Cardiac septum (tissue), 1 donor: ENCODE results near the gene DCN. TPM values are rescaled to one million over a fixed set of nuclear protein-coding genes. Genes with fewer than 3 reads are reported as not detected.

Experiments used
- DNase-seq: peaks from one replicate; pipeline ENCODE4 v3.0.0-alpha.2; 2020; ENCODE audit warnings: low spot score
- intact Hi-C: fragments of 100-400 bp; cut with DNase I; formaldehyde crosslinking; loops from one replicate; pipeline ENCODE4 v1.14.0; 2022
- total RNA-seq: library from RNA; stranded (reverse); fragmentation: NEBNext Ultra II Directional; extraction: Animal tissue kit (Norgen Biotek cat#: 25700); gene quantifications from one replicate; pipeline ENCODE4 v1.2.1, GENCODE V29; 2021
- donor health status: DM: no; HTN: no; CAD: no.

The DCN gene
- total RNA-seq, 1 donor from 2014 or later: 480 TPM

DNA sequence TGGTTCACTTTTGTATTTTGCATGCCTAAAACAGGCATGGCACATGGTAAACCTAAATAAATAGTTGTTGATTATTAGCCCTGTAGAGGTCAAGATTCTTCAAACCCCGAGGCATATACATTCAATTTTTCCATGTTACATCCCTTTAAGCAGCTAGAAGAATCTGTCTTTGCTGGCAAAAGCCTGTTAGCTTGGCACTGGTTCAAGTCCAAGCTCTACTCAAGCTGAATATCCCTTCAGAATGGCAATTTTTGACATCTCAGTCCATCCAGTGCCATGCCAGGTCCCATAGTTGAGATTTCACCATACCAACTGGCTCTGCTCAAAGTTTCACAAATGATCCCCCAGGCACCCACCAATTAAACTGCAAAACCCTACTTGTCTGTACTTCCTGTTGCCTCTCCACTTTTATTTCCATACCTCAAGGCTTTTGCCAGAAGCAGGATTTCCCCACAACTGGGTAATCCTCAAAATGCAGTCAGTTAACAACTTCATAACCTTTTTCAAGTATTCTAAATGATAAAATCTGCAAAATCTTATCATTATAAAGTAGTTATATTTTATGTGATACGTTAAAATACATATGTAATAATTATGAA lies 9.0 kb upstream of the DCN start:
- intact Hi-C loops: no loop called here
- DNase-seq: no peak

DNA sequence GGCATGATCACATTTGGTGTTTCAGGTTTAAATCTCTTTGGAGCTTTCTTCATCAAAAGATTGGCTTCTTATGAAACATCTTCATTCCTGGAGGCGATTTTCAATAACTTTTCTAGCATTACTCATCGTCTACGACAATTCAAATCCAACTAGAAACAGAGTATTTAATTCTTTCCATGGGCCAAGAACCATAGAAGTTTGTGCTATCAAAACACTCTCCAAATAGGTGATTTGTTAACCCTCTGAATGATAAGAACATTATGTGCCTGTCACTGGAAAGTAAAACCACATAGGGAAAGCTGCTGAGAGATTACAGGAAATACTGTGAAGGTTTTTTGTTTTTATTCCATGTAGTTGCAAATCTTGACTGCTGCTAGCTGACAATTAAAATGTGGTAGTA lies 6.9 kb upstream of the DCN start:
- intact Hi-C loops: no loop called here
- DNase-seq: no peak

DNA sequence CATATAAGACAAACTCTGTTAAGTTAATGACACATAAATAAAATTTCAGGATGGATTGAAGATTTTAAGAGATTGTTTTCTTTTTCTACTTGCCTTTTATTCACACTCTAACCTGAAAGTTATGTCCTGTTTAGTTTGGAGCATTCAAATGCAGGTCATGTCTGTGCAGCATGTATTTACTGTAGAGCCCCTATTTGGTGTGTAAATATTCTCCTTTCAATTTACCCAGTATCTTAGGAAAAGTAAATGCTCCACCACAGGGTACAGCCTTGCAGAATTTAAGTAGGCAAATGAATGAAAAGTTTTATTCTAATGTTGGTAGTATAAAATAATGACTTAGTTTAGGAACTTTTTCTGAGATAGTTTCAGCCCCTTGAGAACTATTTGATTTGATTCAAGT lies 6.2 kb upstream of the DCN start:
- DNase-seq: no peak
- intact Hi-C loops: no loop called here

DNA sequence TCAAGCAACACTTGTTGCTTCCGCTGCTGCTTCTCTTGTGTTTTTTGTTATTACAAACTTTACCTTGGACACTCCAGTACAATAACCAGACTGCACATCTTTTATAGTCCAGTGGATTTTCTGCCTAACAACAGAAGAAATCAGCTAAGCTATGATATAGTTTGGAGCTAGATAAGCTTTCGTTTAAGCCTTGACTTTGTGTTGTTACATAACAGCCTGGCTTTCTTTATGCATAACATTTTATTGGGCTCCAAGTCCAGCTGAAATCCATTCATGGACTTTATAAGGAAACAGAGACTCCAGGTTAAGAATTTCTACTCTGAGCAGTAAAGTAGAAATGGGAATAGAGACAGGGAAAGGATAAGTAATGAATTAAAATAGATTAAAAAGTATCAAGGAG lies 3.5 kb upstream of the DCN start:
- intact Hi-C loops: no loop called here
- no peak for DNase-seq

DNA sequence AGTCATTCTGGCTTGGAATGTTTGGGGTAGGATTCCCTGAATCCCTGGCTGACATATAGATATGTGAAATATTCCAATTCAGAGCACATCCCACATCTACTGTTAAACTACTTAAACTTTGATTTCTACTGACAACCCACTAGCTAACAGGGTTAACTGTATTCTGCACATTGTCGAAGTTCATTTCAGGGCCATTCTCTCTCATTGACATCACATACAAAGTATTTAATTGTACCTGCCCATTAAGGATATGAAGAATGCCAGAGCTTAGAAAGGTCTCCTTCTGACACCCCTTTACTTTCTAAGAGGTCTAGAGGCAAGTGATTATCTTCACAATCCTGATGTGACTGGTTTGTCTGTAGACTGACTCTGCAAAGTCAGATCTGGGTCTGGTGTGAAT lies 2.8 kb upstream of the DCN start:
- DNase-seq: no peak
- intact Hi-C loops: no loop called here

DNA sequence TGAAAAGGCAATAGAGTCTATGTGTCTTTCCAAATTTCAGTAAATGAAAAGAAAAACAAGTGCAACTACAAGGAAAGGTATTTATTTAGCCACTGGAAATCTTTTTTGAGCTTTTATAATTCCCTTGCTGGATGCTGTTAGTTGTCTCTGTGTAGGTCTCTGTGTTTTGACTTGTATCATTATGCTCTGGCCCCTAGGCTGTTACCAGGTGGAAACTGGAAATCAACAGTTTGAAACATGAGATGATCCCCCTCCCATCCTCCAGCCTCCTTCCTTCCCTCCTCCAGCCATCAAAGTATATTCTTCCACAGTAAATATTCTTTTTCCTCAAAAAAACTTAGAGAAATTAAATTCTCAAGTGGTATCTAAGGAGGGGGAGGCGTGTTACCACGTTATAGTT lies 934 bp upstream of the DCN start:
- DNase-seq: no peak
- intact Hi-C loops: loop anchor here (5.0 kb wide), 2 partner anchors 39 to 59 kb away; no protein-coding TSS in a partner anchor

DNA sequence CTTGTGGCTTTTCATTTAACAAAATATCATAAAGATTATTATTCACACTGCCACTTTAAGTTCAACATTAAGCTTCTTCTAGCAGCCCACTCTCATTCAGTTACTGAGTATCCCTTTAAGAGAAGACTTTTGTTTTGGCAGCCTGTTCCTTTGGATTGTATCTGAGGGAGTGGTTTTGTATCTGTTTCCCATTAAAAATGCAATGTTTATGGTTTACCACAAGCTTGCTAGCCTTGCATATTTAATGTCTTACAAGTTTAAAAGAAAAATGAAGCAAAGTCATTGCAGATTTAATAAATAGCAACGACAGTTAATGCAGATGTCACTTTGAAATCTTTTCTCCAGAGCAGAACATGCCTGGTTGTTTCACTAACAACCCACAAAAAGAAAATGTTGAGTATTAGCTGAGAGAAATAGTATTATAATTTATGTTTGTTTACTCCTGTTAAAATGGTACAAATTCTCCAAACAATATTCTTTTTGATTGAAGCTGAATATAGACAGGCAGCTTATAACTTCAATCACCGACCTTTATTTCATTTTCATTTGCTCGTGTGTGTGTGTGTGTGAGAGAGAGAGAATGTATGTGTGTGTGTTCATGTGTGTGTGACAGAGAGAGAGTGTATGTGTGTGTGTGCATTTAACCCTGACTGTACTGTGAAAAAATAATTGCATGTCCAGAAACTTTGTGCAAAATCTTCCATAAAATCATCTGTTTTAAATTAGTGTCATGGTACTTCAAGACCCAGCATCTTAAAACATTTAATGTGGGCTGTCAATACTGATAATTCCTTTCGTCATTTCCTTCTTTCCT lies 1.8 kb downstream of the DCN start:
- DNase-seq: no peak
- intact Hi-C loops: loop anchor here (5.0 kb wide), 2 partner anchors 42 to 62 kb away; no protein-coding TSS in a partner anchor

DNA sequence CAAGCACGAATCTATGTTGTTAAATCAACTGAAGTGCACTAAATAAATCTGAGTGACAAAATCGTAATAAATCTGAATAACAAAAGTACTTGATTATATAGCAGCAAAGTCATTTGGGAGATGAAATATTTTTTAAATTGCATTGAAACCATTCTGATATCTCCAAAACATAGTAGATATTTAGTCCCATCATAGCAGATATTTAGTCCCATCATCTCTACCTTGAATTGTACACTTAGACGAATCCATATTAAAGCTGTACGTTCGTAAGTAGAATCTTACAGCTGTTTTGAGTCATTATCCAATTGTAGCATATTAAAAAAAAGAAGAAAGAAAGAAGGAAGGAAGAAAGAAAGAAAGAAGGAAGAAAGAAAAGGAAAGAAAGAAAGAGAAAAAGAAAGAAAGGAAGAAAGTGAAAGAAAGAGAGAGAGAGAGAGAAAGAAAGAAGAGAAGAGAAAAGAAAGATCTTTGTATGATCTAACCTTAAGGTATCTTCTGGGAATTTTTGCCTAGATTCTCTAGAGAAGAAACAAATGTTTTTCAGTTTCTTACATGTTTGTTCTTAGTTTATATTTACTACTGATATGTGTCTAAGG lies 2.6 kb downstream of the DCN start:
- intact Hi-C loops: loop anchor here (2.0 to 10.0 kb wide), 4 partner anchors 42 to 195 kb away; no protein-coding TSS in a partner anchor
- no peak for DNase-seq

DNA sequence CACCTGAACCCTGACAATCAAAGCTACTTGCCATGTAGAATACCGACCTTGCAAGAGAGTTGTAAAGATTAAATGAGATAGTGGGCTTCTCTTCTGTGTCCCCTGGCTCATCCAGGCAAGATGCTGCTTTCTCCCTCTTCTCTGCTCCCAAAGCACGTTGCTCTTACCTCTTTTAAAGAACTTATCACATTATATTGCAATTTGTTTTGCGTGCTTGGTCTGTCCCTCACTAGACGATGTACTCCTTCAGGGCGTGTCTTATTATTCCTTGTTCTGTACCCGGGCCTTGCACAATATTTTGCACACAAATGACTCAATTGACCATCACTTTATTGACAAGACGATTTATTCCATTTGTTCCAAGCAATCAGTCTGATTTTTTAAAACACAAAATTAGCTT lies 3.3 kb downstream of the DCN start:
- intact Hi-C loops: loop anchor here (2.0 to 10.0 kb wide), 2 partner anchors 147 to 195 kb away; no protein-coding TSS in a partner anchor

DNA sequence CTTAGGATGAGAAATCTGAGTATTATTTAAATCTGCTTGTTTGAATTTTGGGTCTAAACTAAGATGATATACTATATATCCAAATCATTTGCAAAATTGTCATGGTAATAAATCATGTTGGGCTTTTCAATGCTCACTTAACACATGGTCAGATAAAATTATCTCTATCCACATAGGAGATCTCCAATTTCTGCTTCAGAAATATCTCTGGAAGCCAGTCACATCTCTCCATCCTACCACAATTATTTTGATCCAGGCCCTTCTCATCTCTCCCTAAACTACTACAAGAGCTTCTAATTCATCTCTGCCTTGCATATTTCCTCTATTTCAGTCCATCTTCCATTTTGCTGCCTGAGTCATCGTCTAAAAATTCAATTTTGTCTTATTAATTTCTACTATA lies 3.8 kb downstream of the DCN start:
- DNase-seq: no peak
- intact Hi-C loops: loop anchor here (2.0 to 10.0 kb wide), 2 partner anchors 148 to 194 kb away; no protein-coding TSS in a partner anchor

More for the DNA sequence above, 3.3 kb downstream of the DCN start:
- no peak for DNase-seq

DNA sequence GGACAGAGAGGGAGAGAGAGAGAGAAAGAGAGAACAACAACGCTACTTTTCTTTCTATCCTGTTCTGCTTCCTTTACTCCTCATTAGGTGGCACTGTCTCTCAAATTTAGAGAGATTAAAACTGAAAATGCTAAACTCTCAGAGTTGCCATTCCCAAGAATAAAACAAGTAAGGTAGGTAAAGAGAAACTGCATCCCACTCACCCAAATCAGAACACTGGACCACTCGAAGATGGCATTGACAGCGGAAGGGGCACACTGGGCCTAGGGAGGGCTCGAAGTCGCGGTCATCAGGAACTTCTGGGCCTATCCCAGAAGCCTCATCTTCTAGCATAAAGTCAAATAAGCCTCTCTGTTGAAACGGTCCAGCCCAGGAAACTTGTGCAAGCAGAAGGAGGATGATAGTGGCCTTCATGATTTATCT lies 4.5 kb downstream of the DCN start:
- DNase-seq: no peak

DNA sequence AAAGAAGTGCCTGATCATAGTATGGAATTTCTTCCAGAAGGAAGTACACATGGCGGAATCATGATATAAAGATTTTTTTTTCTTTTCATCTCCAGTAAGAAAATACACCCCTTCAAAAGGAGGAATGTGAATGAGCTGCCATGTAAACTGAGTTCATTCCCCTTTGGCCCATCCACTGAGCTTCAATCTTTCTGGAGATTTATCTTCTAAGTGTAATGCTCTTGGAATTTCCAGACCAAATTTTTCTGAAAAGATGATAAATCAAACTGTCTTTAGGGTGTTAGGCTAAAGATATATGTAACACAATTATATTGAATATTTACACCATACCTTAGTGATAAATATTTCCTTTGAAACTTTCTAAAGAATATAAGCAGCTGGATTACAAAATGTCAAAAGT lies 5.2 kb downstream of the DCN start:
- no peak for DNase-seq
- intact Hi-C loops: loop anchor here (10.0 kb wide), 1 partner anchor 193 kb away; no protein-coding TSS in a partner anchor

More for the DNA sequence above, 4.5 kb downstream of the DCN start:
- intact Hi-C loops: loop anchor here (2.0 to 10.0 kb wide), 2 partner anchors 149 to 193 kb away; no protein-coding TSS in a partner anchor

DNA sequence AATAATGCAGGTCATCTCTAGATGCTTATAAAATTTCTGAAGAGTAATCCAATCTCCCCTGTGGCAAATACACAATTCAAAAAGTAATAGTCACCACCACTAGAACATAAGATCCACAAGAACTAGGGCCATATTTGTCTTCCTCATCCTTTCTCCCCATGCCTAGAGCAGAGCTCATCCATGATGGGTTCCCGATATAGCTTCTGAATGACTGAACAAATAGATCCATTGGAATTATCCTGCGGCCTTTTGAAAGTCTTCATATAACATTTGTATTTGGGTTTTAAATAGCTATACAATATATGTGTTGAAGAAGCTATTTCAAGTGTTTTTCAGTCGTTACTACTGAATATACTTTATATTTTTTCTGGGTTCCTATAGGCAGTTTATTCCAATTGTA lies 5.7 kb downstream of the DCN start:
- DNase-seq: no peak
- intact Hi-C loops: loop anchor here (10.0 kb wide), 1 partner anchor 192 kb away; no protein-coding TSS in a partner anchor

DNA sequence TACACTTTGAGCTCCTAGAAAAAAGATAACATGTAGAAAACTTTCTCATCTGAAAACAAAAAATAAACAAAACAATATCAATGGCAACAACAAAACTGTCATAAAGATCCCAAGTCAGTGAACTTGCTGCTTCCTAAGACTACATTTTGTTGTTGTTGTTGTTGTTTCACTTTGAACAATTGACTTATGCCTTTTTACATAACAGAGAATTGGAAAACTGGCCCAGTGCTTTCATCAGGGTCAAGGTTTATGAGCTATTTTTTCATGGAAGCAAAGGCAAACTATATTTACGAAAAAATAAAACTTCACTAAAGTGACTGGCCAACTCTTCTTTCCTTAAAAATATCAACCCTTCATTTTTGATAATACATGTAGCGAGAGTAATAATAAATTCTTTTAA lies 6.3 kb downstream of the DCN start:
- intact Hi-C loops: loop anchor here (10.0 kb wide), 1 partner anchor 192 kb away; no protein-coding TSS in a partner anchor
- no peak for DNase-seq

DNA sequence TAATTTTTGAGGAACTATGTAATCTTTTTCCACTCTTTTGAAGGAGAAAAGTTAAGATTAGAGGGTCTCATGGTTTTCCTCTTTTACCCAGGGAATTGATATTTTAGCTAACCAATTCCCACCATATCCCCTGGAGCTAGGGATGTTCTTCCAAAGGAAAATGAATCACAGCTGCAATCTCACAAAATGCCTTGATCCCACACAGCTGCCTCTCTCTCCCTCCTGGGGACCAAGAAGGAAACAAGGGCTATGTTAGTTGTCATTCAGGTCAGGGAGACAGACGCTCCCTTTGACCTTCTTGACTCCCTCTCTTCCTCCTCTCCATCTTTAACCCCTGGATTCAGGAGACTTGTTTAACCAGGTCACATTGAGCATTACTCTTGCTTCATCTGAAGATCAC lies 9.5 kb downstream of the DCN start:
- DNase-seq: no peak
- intact Hi-C loops: loop anchor here (10.0 kb wide), 1 partner anchor 188 kb away; no protein-coding TSS in a partner anchor

DNA sequence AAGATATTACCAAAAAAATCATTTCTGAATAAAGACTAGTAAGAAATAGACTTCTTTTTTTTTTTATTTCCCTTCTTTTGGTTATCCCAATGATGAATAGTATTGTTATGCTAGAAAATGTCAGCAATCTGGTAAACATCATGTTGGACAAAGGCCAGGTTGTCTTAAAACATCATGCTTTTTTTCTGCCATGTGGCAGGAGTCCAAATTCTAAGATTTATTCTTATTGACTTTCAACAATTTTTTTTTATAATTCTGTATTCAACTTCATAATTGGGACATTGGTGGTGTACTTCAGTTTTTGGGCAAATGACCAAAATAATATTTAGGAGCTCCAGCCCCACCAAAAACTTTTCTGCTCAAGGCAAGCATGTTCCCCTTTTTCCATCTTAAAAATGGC lies 10.5 kb downstream of the DCN start:
- intact Hi-C loops: loop anchor here (10.0 kb wide), 1 partner anchor 187 kb away; no protein-coding TSS in a partner anchor

DNA sequence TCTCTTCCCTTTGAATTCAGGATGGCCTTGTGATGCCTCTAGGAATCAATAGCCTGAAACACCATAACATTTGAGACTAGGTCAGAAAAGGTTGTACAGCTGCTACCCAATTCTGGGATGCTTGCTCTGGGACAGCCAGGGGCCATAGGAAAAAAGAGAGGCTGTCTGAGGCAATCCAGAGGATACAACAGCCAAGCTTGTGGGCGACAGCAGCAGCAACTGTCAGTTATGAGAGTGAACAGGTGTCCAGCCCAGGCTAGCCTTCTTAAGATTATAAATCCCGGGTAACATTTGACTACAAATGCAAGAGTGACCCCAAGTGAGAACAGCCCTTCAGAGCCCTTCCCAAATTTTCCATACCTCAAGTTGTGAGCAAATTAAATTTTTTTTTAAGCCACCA lies 11.1 kb downstream of the DCN start:
- intact Hi-C loops: loop anchor here (10.0 kb wide), 1 partner anchor 187 kb away; no protein-coding TSS in a partner anchor
- DNase-seq: no peak

More for the DNA sequence above, 10.5 kb downstream of the DCN start:
- DNase-seq: no peak

DNA sequence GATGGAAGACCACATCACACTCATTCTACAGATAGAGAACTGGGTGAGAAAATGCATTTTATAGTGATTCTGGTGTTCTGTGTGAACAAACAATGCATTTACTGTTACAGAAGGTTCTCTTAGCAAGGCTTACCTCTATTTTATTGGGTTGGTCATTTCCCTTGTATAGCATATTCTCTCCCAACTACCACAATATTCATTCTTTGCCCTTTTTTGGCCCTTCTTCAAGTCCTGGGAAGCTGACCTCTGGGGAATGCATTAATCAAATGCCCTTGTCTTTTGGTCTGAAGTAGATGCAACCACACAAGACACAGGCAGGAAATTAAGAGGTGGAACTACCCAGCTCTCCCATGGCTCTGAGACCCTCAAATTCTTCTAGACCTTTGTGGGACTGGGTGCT lies 19.5 kb downstream of the DCN start:
- intact Hi-C loops: no loop called here
- no peak for DNase-seq

DNA sequence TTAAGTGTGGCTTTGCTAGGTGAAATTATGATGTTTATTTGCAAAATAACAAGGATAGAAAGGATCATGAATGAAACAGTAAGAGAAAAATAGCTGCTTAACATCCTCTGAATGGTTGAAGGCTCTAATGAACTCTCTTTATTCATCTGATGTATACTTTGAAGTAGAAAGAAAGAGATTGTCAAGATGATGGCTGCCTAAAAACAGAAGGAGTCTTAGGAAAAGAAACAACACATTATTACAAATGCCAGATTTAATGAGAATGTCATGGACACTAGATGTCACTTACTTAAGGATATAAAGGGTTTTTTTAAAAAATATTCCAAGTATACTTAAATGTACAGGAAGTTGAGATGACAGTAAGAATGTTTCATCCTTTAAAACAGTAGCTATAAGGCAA lies 21.6 kb downstream of the DCN start:
- no peak for DNase-seq
- intact Hi-C loops: no loop called here

DNA sequence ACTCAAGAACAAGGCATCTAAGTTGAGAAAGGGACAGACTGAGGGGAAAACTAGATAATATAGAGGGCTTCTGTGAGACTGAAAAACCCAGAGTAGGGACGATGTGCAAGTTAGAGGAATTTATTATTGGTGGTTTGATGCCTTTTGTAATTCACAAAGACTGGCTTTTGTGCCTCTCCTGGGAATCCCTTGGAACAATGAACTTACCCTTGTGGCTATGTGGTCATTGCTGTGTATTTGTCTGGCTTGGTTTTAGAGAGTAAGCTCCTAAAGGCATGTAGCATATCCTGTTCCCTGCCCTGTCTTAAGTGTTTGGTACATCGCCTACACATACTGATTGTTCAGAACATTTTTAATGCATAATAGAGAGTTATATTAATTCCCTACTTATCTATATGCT lies 26.6 kb downstream of the DCN start:
- DNase-seq: no peak
- intact Hi-C loops: no loop called here
